NCI-H345 treated with DMSO at 0.1 percent for 48 hours (cell line): ENCODE measurements around the gene TMEM178B.
"Not testable (repeated sequence)": the region's sequence is repeated elsewhere in the genome, so short reads cannot be mapped to it uniquely, and the experiment has no call there.

ENCODE experiments used
- DNase-seq: peaks from one replicate; lab custom pipeline; 2025; ENCODE audit not compliant: unreplicated experiment; lab: John Stamatoyannopoulos, UW

The TMEM178B gene

DNA sequence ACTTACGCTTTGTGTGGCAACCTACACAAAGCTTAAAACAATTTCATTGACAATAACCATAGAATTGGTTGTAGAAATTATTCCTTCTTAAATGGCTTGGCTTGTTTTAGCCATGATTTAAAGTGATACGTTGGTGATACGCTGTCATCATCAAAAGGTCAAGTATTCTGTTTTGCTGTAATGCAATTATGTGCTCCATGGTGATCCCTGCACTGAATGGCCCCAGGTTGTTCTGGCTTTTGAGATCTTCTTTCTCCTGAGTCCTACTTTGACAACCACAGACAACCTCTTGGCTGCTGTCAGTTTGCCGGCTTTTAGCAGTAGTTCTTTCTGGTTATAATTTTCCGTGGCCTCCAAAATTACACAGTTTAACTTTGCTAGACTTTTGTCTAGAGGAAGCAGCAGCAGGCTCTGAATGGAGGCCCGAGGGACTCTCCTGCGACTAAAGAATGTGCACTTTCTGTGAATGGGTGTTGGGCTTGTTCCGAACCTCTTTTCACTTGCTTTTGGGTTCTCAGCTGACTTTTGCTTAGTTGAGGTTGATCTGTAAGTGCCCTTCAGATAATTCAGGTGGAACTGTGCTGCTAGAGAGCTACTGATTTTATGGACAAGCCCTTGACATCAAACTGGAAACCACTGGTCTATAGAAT is 104.7 kb downstream of the TMEM178B start:
- DNase-seq, result no peak

DNA sequence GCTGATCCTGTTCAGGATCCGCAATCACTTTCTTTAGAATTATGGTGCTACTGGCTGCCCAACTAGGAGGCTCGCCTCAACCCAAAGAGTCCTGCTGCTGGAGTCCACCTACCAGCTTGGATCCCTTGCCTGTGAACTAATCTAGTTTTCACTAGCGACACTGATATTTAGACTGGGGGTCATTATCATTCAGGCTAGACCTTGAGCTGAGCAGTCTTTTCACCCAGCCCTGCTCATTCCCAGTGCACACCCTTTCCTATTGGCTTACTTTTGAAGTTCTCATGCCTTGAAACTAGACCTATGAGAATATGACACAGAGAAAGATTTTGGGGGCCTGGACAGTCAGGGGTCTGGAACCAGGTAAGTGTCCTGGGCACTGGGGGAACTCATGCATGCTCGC is 107.9 kb downstream of the TMEM178B start:
- DNase-seq, result no peak

DNA sequence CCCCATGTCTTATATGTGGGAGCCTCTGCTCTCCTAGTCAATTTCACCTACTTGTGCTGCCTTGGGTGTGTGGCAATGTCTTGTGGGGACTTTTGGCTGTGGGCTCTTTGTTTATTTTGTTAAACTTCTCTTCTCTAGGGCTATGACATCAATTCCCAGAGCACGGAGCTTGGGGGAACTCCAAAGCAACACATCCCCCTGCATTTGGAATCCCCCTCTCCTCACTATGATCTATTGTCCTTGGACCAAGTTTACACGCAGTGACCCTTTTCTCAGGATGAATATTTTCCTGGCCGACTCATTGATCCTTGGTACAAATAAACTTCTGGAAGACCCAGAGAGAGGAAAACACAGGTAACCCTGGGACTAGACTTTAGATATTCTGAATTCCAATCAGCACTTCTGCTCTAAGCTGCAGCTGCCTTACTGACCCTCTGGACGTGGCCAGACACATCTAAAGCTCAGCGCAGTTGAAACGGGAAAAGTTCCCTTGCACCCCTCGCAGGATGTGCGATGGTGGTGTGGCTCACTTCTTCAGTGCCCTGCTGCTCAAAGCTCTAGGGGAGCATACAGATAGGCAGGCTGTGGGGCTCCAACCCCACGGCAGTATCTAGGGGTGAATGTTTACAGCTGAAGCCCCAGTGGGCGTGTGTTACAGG is 110.8 kb downstream of the TMEM178B start:
- no peak for DNase-seq

DNA sequence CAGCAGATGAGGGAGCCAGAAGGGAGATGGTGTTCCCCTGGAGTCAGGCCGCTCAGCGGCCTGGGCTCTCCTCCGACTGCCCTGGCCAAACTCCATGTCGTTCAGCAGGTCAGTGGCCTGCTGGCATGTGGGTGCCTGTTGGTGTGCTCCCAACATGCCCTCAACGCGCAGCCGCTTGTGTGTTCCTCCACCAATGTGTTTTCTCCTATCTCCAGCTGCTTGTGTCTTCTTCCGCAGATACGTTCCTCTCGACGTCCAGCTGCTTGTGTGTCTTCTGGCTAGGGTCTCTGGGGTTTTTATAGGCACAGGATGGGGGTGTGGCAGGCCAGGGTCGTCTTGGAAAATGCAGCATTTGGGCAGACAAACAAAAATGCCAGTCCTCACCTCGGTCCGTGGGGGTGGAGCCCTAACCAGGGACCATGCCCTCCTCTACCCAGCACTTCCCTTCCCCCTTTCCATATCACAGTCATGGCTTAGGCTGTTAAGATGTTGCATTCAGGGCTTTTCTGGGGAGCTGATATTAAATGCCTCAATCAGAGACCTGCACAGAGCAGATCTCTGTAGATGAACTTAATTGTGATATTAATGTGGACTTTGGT is 111.6 kb downstream of the TMEM178B start:
- no peak for DNase-seq

DNA sequence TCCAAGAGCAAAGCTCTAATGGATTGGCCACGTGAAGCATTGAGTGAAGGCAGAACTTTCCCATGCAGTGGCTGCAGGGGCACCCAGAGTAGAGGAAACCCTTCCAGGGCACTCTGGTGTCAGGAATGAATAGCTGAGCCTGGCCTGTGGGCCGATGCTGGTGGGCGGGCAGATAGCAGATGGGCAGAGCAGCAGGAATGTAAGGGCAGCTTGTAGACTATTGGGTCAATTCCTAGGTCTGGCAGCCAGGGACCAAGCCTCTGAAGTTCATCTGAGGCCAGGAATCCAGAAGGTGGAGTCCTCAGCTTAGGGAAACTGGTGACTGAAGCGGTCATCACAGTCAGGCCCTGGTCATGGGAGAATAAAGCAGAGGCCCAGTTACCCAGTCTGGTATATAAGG is 115.4 kb downstream of the TMEM178B start:
- DNase-seq, result no peak

DNA sequence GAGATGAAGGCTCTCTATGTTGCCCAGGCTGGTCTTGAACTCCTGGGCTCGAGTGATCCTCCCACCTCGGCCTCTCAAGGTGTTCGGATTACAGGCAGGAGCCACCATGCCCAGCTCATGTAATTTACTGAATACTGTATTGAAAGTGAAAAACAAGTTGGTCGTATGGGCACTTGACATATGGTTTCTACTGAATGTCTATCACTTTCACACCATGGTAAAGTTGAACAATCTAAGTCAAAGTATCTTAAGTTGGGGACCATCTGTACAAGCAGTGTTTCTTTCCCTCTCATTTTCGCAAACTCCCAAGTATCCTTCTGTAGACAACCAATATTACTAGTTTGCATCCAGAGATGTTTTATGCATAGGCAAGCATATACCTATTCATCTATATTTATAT is 116.6 kb downstream of the TMEM178B start:
- DNase-seq, result no peak

DNA sequence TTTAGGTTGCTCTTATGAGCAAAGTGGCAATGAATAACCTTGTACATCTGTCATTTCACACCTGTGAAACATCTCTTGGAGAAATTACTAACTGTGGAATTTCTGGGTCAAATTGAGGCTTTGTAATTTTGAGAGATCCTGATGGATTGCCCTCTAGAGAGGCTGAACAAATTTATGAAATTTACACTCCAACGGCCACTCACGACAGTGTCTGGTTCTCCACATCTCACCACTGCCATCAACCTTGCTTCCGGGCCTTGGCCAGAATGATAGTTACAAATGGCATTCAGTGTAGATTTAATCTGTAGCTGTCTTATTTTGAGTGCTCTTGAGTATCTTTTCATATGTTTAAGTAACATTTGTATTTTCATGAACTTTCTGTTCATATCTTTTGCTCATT is 117.4 kb downstream of the TMEM178B start:
- DNase-seq, result no peak

DNA sequence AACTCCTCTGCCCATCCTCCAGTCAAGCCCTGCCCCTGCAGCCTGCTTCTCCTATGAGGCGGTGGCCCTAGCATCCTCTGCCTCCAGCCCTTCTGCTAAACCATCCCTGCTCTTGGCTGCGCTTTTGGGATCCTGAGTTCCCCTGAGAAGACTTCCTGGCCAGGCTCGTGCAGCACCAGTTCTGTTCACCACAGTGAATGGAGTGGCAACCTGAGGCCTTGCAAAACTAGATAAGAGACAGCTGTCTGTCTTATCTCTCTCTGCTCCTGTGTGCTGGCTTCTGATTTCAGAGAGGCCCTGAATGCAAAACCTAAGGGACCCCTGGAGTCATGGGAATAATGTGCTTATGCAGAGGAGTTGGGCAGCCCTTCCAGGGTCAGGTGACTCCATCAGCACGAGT is 119.2 kb downstream of the TMEM178B start:
- no peak for DNase-seq

DNA sequence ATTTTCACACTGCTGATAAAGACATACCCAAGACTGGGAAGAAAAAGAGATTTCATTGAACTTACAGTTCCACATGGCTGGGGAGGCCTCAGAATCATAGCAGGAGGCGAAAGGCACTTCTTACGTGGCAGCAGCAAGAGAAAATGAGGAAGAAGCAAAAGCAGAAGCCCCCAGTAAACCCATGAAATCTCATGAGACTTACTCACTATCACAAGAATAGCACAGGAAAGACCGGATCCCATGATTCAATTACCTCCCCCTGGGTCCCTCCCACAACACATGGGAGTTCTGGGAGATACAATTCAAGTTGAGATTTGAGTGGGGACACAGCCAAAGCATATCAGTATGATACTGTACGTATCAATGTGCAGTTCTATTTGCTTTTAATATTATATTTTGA is 121.9 kb downstream of the TMEM178B start:
- DNase-seq, result not testable (repeated sequence)

DNA sequence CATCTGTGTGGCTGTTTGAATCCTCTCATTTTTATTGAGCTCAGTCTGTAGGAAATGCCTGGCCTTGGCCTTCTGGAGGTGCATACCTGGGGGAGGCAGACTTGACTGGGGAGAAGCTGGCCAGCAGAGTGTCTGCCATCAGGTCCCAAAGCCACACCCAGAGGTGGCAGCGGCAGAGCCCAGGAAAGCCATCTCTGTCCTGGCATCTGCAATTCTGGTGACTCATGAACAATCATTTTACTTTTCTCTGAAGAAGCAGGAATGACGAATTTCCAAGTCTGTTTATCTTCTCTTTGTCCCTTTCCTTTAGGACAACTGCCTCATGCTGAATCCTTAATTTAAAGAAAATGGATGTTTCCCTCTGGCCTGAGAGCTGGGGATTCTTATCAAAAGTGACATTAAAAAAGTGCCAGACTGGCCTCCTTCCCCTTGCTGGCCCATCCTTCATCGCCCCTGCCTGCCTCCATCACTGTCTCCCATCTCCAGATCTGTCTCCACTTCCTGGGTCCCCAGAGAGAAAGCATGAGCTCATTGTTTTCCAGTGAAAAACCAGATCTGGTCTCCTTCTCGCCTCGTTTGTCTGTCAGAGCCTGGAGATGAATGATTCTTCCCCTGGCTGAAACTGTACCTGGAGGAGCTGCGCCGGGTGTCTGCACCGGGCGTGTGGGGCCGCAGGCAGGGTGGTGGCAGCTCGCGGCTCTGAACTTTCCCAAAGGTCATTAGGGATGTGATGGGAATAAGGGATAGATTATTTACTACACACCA is 124.5 kb downstream of the TMEM178B start:
- no peak for DNase-seq

DNA sequence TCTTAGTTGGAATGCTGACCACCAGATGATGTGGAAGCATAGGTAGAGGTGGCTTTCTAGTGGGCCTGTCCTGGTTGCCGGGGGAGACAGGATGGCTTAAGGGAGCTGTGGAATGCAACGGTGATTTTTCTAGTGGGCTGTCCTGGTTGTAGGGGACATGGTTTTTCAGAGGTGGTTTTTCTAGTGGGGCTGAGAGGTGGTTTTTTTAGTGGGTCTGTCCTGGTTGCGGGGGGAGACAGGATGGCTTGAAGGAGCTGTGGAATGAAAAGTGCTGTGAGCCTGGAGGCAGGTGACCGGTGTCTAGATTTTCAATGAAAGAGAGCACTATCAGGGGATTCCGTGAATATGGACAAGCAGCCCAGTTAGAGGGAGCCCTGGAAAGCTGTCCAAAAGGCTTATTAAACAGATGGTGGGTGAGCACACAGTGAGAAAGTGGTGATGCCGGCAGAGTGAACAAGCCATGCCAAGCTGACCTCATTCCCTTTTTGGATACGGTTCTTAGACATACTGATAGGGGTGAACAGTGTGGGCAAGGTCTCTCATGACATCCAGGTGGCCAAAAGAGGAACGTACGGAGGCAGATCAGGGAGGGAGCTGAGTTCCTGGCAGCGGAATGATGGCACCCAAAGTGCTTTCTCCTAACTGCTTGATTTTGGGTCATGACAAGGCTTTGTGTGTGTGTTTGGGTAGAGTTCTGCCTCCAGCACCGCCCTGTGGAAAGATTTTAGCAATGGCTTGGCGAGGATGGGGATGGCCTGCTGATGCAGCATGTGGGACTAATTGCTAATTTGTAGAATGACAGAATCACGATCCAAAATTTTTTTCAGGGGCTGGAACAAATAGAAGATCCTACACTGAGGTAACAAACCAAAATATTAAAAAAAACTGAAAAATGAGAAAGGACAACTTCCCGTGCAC is 126.6 kb downstream of the TMEM178B start:
- no peak for DNase-seq

DNA sequence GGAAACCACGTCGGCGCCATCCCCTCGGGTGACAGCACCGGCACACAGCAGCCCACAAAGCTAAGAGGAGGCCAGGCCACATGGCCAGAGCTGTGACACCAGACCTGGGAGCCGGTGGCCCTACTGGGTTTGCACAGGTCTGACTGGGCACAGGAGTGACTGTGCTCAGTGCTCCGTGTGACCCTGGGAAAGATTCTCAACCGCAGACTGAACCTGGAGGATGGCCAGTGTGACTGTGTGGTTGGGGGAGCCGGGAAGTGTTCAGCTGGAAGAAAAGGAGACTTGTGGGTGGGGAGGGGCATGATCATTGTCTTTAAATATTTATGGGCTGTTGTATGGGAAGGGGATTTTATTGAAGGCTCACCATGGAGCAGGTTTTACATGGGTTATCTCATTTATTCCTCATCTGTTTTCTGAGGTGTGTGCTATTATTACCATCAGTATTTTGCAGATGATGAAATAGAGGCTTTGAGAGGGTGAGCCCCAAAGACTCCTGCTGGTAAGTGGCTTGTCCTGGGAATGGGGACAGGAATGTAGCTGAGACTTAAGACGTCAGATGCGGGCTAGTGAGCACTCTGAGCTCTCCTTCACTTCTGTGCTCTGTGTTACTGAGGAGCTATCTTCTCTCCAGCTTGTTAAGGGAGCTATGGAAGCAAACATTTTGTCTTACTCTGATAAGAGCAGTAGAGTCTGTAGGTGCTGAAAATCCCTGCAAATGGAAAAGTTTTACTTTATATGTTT is 127.5 kb downstream of the TMEM178B start:
- DNase-seq, result no peak

DNA sequence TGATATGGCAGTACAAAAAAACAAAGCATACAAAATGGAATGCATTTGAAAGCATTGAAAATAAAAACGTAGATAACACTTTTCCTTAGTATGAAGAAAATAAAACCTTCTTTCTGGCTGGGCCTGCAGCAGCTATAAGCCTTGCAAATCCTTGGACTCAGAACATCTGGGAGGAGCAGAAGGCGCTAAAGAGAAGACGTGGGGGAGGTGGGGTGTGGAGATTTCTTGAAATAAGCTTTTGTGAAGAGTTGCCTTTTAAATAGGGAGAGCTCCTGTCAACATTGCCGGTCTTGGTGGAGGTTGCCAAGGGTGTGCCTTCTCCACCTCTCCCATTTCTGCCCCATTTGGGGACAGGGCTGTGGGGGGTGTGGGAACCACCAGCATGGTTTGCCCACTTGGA is 128.7 kb downstream of the TMEM178B start:
- DNase-seq, result no peak

DNA sequence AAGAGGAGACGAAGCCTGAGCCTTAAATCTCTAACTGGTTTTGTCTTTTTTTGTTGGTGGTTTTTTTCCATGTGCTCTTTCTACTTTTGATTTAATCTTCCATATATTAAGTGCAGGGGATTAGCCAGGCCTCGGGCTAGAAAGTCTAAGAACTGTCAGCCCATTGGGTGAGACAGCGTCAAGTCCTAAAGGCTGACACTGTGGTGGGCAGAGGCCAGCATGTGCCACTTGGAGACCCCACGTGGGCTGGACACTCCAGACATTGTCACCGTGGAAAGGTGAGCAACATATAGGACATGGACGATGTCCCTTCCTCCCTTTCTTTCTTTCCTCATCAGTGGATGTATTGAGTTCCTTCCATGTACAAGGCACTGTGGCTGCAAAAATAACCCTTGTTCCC is 129.3 kb downstream of the TMEM178B start:
- no peak for DNase-seq

DNA sequence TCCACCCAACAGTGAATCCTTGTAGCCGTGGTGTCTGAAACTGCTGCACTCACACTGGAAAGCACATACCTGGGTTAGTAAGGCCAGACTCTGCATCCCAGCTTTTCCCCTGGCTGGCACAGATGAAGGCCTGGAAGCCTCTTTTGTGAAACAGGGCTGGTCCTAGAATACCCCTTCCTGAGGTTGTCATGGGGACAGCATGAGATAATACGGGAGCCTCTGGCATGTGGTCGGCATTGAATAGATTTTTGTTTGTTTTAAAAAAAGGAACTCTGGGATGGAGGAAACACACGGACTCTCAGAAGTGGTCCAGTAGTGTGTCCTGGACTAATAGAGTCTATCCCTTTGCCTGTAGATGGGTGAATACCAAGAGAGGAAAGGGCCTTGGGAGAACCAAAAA is 129.7 kb downstream of the TMEM178B start:
- DNase-seq, result no peak

DNA sequence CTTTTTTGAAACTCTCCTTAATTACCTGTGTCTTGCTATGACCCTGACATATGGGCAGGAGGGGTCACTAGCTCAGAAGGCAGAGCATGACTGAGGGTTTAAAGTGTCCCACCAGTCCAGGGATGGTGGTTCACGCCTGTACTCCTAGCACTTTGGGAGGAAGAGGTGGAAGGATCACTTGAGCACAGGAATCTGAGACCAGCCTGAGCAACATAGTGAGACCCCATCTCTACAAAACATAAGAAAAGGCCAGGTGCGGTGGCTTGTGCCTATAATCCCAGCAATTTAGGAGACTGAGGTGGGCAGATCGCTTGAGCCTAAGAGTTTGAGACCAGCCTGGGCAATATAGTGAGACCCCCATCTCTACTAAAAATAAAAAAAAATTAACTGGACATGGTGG is 133.8 kb downstream of the TMEM178B start:
- no peak for DNase-seq

DNA sequence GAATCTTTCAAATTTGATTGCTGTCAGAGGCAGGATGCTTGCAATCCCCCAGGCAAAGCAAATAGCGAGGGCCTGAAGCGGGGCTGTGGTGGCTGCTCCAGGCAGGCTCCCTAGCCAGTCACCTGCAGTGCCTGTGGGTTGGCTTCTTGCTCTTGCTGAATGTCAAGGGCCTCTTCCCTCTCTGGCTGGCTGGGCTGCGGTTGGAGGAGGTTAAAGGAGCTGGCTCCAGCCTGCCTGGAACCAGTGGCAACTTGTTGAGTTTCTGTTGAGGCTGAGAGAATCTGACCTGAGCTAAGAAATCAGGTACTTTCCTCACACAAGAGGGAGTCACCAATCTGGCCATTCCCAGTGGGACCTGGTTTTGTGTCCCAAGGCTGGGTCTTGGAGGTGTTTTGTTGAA is 134.7 kb downstream of the TMEM178B start:
- DNase-seq, result no peak

DNA sequence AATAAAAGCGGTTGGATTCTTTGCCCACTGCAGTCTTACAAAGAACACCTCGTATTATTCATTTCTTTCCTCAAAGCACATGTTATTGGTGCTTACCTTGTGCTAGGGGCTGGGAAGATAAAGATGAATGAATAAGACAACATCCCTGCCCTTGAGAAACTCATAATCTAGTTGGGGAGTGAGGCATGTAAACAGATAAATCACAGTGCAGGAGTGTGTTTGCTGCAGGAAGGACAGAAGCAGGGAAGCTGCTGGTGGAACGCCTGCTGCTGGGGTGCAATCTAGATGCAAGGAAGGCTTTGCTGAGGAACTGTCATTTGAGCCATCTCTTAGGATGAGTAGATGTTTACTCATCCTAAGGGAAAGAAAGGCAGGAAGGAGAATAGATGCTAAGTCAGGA is 135.6 kb downstream of the TMEM178B start:
- DNase-seq, result no peak

DNA sequence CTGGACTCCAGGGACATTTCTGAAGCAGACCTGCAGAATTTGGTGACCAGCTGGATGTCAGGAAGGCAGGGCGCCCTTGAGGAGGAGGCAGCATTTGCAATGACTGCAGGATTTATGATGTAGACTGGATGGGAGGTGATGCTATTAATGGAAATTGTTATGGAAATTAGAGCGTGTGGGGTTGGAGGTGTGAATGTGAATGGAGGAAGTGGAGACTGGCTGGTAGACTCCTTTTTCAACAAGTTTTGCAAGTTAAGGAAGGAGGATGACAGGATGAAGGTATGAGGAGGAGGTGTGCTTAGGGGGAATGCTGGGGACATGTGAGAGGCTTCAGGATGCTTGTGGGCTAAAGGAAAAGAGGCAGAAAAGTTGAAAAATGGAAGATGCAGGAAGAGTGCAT is 137.0 kb downstream of the TMEM178B start:
- no peak for DNase-seq

DNA sequence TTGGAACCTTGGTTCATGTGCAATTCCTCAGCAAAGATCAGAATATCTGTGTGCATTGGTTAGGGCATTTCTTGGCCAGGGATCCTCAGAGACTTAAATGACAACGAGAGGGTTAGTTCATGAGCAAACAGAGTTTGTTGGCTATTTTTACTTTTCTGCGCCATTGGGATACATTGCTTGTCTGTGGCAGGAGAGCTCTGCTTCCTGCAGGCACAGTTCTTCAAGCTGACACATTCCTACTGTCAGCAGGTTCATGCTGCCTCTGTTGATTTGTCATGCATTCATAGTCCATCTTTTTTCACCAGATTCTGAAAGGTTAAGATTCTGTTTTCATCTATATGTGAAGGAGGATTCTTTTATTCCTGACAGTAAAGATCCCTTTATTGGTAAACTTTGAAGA is 139.4 kb downstream of the TMEM178B start:
- no peak for DNase-seq
